Measurements from ENCODE around the gene POPDC3.

Gene POPDC3

DNA sequence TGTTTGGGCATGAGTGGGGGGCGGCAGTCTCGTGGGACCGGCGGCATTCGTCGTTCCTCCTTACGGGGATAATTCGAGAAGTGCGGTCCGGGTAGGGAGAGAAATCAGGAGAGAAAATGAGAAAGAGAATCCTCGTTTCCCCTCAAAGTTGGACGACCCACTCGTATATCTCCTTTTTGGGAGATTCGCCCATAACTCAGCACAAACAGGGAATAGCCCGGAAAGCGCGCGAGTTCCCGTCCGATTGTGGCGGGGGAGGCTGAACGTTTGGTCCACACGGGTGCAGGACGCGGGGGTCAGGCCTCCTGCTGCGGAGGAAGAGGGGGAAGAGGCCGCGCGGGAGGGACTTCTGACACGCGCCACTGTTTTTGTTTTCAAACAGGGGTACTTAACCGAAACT lies 42.4 kb downstream of the POPDC3 start:
- no peak for DNase-seq

DNA sequence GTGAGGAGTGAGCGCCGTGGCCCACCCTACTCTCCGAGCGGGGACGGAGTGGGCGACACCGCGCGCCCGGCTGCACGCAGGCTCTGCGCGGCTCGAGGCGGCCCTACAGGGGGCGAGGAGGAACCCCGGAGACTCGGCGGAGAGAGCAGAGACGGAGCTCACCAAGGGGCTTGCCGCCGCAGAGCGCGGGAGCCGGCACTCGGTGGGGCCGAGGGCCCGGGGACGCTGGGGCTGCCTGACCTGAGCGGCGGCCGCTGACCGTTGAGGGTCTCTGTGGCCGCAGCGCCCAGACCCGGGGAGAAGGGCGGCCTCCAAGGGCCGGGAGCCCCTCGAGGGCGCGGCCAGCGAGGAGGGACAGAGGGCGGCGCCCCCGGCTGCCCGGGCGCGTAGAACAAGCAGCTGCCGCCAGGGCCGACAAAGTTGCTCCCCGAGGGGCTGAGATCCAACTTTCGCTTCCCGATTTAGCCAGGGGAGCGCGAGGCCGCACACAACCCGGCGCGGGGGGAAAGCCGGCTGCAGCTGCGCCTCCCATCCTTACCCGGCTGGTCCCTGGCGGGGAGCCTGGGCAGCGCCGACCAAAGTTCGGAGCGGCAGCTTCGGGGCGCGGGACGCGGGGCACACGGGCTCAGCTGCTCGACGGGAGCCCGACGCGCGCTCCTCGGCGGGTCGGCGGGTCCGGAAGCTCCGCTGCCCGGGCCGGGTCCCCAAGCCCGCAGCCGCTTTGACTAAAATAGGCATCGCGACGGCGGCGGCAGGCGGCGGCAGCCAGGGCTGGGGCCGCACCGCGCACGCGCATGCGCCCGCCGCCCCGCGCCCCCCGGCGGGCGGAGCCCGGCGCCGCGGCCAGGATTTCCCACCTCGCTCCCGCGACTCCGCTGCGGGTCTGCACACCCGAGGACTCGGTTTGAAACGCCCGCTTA lies 43.1 kb downstream of the POPDC3 start:
- peak; percentile 18 for DNase-seq

DNA sequence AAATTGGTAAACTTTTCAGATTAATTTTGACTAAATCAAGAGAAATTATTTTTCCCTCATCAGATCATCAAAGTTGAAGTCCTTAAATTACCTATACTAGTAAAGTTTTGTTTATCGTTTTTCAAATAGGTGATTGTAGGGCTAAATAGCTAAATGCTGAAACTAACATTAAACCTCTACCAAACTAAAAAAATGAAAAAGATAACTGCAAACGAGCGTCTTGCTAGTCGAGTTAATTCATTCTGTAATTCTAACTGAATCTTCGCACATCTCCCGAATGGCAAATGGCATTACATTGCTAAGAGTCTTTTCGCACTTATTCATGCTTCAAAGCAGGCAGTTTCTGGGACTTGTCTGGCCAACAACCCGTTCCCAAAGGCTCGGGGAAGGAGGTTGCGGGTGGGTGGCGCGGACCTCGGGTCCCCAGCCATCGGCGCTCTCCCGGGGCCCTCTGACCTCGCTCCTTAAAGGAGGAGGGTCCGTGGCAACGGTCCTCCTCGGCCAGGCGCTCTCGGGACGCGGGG lies 43.8 kb downstream of the POPDC3 start:
- no peak for DNase-seq

DNA sequence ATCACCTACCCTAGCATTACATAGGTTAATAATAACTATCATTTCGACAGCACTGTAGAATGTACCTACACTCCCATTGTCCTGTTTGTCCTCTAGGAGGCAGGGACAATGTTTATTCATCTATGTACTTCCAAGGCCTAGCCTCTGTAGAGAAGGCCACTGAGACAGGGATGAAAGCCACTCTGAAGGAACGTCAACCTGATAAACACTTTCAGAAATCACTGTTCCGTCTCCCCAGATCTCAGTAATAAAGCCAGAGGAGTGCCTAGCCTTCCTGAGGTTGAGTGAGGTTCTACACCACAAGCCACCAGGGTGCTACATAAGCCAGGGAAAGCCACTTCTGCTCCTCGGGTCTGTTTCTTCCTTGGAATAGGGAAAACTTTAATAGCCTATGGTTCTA lies 44.8 kb downstream of the POPDC3 start:
- no peak for DNase-seq

DNA sequence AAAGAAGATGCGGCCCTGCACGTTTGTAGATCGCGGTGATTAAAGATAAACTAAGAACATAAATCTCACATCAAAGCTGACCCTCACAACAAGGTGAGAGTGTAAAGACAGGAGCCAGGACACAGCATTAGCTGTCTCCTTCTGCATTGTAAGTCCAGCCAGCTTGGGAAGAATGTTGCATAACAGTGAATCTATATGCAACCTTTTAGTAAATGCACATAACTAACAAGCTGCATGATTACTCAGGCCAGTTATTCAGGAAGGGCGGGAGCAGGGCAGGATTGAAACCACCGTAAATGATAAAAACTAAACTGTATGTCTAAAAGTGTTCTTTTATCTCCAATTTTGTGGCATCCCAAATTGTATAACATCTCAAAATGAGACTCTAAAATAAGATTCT lies 57.1 kb downstream of the POPDC3 start:
- no peak for DNase-seq

DNA sequence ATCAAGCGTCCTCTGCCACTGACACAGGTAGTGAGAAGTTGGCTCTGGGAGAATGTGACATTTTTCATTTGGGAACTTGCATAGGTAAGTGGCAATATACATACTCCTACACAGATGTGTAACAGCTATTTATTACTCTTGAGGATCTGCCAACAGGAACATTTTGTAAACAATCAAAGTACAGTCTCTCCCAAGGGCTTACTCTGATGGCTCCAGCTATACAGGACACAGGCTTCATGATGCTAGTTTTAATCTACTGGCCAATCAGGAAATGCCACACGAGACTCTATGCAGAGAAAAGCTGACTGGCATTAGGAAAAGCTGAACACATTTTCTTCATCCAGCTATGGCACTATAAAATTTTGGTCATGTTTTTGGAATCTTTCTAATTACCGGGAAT lies 57.8 kb downstream of the POPDC3 start:
- no peak for DNase-seq

DNA sequence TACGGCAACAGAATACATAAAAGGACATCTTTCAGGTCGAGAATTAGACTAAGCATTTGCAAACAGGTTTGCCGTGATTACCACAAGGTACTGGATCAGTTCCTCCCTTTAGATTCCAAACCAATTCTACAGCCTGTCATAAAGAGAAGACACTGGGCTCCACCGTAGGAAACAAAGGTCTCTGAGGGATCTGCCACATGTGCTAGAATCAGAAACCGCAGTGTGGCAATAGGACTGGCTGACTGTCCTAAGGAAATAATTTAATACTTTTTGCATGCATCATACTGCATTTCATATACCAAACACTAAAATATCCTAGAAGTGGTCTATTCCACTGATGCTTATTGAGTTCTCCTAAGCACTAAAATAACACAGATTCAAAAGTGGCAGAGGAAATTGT lies 59.2 kb downstream of the POPDC3 start:
- DNase-seq, result no peak

DNA sequence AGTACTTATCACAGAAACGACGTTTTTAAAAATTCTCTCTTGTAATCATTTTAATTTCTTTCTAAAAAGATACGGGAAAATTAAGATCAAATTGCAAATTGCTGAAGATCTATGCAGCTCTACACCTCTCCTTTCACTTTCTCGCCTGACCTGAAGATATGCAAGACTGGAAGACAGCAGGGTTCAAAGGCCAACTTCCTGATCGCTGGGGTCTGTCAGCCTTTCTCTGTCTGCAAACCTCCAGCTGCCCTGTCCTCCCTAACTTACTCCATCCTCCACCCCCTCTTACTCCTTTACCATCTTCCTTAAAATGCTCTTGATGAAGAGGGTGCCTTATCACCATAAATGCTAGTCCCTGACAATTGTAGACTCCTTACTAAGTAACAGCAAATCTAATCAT lies 63.7 kb downstream of the POPDC3 start:
- DNase-seq, result no peak

DNA sequence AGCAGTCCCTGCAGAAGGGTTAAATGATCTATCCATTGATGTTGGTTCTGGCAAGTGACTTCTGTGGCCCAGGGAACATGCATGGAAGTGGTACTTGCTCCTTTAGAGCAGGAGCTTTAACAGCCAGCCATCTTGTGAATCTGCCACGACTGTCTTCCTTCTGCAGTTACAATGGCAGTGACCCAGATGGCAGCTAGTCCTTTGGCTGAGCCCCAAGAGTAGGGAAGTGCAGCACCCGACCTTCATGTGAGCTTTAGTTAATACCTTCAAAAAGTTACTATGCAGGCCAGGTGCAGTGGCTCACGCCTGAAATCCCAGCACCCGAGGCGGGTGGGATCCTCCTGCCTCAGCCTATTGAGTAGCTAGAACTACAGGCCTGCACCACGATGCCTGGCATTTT lies 66.4 kb downstream of the POPDC3 start:
- no peak for DNase-seq

DNA sequence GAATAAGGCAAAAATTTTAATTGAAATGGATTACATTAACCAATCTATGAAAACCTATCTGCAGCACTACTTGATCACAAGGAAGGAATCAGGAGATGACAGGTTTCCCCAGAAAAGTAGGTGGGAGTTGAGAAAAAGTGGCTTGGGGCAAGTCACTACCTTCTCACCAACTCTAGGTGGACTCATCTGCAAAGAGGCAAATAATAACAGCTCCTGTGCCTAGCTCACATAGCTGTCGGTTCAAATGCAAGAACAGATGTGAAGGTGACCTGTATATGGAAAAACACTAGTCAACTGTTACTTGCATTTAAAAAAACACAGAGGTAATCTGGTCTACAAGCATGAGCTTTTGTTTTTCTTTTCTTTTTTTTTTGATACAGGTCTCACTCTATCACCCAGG lies 67.2 kb downstream of the POPDC3 start:
- no peak for DNase-seq

DNA sequence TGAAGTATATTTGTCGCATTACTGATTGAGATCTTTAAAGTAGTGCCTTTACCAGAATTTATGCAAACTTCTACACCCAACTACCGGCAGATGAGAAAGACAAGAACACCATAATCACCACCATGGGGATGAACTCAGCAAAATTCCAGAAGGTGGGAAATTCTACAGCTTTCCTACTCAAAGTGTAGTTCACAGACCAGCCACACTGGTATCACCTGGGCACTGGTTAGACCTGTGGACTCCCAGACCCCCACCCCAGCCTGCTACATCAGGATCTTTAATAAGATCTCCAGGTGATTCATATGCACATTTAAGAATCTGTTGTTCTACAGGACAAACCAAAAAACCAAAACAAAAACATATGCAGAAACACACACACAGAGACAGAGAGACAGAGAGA lies 67.9 kb downstream of the POPDC3 start:
- DNase-seq, result no peak

DNA sequence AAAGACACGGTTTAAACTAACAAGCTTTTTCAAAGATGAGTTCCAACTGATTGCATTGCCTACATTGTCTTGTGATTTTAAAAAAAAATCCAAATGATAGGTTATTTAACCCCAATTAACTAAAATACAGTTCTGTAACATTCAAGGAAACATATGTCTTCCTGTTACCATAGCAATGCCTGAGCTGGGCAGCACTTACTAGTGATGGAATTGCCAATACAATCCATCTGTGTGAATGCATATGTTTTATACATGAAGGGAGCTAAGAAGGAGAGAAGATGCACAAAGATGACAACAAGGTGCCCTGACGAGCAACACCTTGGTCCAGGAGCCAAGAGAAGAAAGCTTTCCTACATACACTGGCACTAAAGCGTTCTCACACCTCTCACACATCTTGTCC lies 68.7 kb downstream of the POPDC3 start:
- no peak for DNase-seq

DNA sequence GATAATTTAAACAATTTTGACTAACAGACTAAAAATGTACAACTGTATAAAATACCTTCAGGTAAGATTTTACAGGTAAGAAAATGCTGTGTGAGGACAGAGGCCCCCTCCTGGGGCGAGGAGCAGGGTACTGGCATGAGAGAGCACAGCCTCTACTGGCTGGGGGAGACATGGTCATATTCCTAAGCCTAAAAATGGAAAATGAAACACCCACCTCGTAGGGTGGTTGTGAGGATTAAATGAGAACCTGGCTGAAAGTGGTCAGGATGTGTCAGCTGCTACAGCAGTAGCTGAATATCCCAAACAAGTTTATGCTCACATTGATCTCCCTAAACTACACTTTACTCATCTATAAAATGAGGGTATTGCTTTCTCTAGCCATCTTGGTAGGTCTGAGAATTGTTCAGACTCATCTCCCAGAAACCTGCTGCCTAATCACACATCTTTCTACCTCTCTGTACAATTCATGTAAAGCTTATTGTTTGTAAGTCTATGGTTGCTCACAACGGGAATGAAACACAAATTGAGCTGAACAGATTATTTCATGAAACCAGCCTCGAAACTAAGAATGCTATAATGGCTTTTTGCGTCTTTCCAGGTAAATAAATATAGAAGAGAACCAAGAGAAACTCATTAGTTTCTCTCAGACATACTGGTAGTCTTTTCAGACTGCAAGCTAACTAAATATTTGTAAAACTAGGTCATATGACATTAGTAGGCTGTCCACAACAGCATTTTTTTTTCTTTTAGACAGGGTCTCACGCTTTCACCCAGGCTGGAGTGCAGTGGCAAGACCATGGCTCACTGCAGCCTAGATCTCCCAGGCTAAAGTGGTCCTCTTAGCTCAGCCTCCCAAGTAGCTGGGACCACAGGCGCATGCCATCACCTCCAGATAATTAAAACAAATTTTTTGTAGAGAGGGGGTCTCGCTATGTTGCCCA lies 69.6 kb downstream of the POPDC3 start:
- DNase-seq, result no peak

DNA sequence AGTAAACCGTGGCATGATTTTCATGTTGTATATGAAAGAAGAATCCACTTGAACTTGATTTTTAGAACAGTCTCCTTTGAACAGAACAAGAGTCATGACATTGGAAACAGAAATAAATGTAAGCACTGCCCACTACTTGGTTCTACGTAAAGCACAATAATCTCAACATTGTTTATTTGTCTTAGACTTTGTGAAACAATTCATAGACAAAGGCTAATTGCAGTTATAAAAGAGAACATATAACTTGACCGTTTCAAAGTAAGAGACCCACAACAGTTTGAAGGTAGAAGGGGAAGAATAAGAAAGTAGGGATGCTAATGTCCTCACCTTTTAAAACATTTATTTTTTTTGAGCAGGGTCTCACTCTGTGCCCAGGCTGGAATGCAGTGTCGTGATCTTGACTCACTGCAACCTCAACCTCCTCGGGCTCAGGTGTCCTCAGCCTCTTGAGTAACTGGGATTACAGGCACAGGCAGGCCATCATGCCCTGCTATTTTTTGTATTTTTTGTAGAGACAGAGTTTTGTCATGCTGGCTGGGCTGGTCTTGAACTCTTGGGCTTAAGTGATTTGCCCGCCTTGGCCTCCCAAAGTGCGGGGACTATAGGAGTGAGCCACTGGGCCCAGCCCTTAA lies 71.1 kb downstream of the POPDC3 start:
- DNase-seq, result no peak

All from activated naive CD4-positive, alpha-beta T cell treated with anti-CD3 and anti-CD28 coated beads, Interleukin-2, amount 50 U/mL, for 16 hours (primary cell).